Adipocyte (in vitro differentiated cells): Measurements from ENCODE around the gene PIAS4.
"Not testable (repeated sequence)": the region's sequence is repeated elsewhere in the genome, so short reads cannot be mapped to it uniquely, and the experiment has no call there.

Source experiments
- DNase-seq: peaks from one replicate; pipeline ENCODE4 v3.0.0-alpha.2; 2015; ENCODE audit warnings: low read depth
- H3K27me3 ChIP-seq: replicated peaks from 2 replicates; pipeline ENCODE4 v1.7.0; 2013; ENCODE audit warnings: mild to moderate bottlenecking, low read length, moderate library complexity; ENCODE audit not compliant: control insufficient read depth, insufficient read depth
- H3K36me3 ChIP-seq: 2 replicates; pipeline ENCODE4 v1.7.0; 2013; ENCODE audit warnings: low read length, mild to moderate bottlenecking, moderate library complexity; ENCODE audit not compliant: control insufficient read depth, insufficient read depth, severe bottlenecking
- H3K4me1 ChIP-seq: 2 replicates; pipeline ENCODE4 v1.7.0; 2013; ENCODE audit warnings: mild to moderate bottlenecking, low read length, moderate library complexity; ENCODE audit not compliant: control insufficient read depth, insufficient read depth
- H3K4me3 ChIP-seq: 2 replicates; pipeline ENCODE4 v1.7.0; 2013; ENCODE audit warnings: mild to moderate bottlenecking, low read length, moderate library complexity
- H3K9ac ChIP-seq: 2 replicates; pipeline ENCODE4 v1.7.0; 2013; ENCODE audit warnings: mild to moderate bottlenecking, low read length, moderate library complexity
- H3K9me3 ChIP-seq: 2 replicates; pipeline ENCODE4 v1.7.0; 2013; ENCODE audit warnings: mild to moderate bottlenecking, low read length, moderate library complexity; ENCODE audit not compliant: control insufficient read depth

Gene PIAS4

GRCh38 chr19:3984908-3985642 lies 22.5 kb upstream of the PIAS4 start, which contains the start of gene EEF2:
TSS of gene EEF2 (minus strand) at chr19:3985463. CDS start at chr19:3985380, 83 bp downstream.
- Histone ChIP-seq H3K9ac (peak within 1 kb of the TSS; percentile 100), H3K27me3 (no peaks in the 10 kb centered on the region), H3K4me1 (peaks cover 48% of the 10 kb centered on the region), H3K4me3 (peak within 1 kb of the TSS; percentile 99), H3K9me3 (no peaks in the 10 kb centered on the region), H3K36me3 (peaks cover 43% of the 10 kb centered on the region)
- DNase-seq = peak; percentile 96

GRCh38 chr19:3985643-3986259 lies 21.8 kb upstream of the PIAS4 start:
- no peak for DNase-seq
- Histone ChIP-seq H3K4me3 (peak overlapping the region; percentile 99), H3K36me3 (peaks cover 36% of the 10 kb centered on the region), H3K4me1 (peaks cover 48% of the 10 kb centered on the region), H3K9me3 (no peaks in the 10 kb centered on the region), H3K27me3 (no peaks in the 10 kb centered on the region), H3K9ac (peak overlapping the region; percentile 100)

DNA sequence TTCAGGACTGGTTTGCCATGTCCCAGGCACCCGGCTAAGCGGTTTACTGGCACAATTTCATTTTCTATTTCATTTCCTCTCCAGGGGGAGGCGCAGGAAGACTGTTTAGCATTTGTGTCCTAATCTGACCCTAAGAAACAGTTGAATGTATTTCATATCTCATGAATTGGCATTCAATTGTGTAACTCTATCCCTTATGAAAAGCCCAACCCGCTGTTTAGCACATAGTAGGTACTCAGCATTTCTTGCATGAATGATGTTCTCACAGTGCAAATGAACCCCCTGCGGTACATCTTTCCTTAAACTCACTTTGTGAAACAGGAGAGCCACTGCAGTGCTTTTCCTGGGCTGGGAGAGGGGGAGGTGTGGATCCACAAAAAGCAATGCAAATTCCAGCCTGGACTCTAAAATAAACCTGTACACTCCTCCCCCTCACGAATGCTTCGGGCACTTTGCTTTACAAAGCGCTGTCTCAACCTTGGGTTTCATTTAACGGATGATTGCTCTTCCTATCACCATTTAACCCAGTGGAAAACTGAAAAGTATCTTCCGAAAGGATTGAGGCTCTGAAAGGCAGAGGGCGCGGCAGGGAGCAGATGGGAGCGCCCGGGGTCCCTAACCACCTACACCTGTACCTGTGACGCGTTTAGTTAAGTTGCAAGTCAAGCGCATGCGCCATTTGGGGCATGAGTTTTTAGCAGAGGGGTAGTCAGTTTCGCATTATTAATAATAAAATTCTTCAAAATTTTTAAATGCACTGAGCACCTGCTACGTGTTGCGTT lies 21.1 kb upstream of the PIAS4 start:
- Histone ChIP-seq H3K9ac (peak overlapping the region; percentile 100), H3K9me3 (no peaks in the 10 kb centered on the region), H3K4me1 (peaks cover 48% of the 10 kb centered on the region), H3K36me3 (peaks cover 29% of the 10 kb centered on the region), H3K27me3 (no peaks in the 10 kb centered on the region), H3K4me3 (peak overlapping the region; percentile 99)
- DNase-seq = peak; percentile 93

- Histone ChIP-seq H3K27me3 (no peaks in the 10 kb centered on the region), H3K36me3 (peaks cover 15% of the 10 kb centered on the region), H3K9ac (peak overlapping the region; percentile 81), H3K4me3 (peak overlapping the region; percentile 63), H3K9me3 (no peaks in the 10 kb centered on the region), H3K4me1 (peaks cover 37% of the 10 kb centered on the region)
- peak; percentile 94 for DNase-seq
Observed at GRCh38 chr19:3987619-3988371, 19.7 kb upstream of the PIAS4 start.

DNA sequence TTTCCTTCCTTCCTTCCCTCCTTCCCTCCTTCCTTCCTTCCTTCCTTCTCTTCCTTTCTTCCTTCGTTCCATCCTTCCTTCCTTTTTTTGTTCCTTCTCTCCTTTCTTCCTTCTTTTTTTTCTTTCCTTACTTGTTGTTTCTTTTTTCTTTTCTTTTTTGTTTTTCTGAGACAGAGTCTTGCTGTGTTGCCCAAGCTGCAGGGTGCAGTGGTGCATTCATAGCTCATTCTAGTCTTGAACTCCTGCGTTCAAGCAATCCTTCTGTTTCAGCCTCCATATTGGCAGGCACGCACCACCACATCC lies 16.8 kb upstream of the PIAS4 start:
- Histone ChIP-seq H3K9ac (no peak overlapping the region), H3K4me1 (peaks cover 22% of the 10 kb centered on the region), H3K27me3 (no peaks in the 10 kb centered on the region), H3K36me3 (no peaks in the 10 kb centered on the region), H3K9me3 (no peaks in the 10 kb centered on the region), H3K4me3 (no peak overlapping the region)
- no peak for DNase-seq

GRCh38 chr19:3995607-3996006 lies 11.9 kb upstream of the PIAS4 start:
- H3K4me3 ChIP-seq = no peak overlapping the region
- no peak overlapping the region for H3K9ac ChIP-seq
- H3K36me3 ChIP-seq = no peaks in the 10 kb centered on the region
- no peak for DNase-seq
- H3K27me3 ChIP-seq = no peaks in the 10 kb centered on the region
- H3K9me3 ChIP-seq = no peaks in the 10 kb centered on the region
- no peaks in the 10 kb centered on the region for H3K4me1 ChIP-seq

- DNase-seq, H3K36me3 ChIP-seq, H3K4me3 ChIP-seq, H3K9ac ChIP-seq, H3K27me3 ChIP-seq, H3K4me1 ChIP-seq, H3K9me3 ChIP-seq: not testable (repeated sequence)
Observed at GRCh38 chr19:3998667-3999412, 8.7 kb upstream of the PIAS4 start.

GRCh38 chr19:4000798-4001197 lies 6.7 kb upstream of the PIAS4 start:
- not testable (repeated sequence) for H3K36me3 ChIP-seq, H3K9ac ChIP-seq, H3K27me3 ChIP-seq, H3K9me3 ChIP-seq, H3K4me1 ChIP-seq, DNase-seq, H3K4me3 ChIP-seq

DNA sequence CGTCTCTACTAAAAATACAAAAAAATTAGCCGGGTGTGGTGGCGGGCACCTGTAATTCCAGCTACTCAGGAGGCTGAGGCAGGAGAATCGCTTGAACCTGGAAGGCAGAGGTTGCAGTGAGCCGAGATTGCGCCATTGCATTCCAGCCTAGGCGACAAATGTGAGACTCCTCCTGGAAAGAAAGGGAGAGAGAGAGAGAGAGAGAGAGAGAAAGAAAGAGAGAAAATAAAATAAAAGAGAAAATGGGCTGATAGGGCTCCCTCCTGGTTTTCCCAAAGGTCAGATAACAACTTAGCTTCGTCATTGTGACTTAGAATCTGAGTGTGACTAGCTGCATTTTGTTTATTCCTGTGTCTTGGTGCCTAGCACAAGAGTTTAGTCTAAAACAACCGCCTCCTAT lies 2.1 kb upstream of the PIAS4 start:
- not testable (repeated sequence) for H3K36me3 ChIP-seq, H3K9ac ChIP-seq, DNase-seq, H3K27me3 ChIP-seq, H3K9me3 ChIP-seq, H3K4me3 ChIP-seq
- peaks cover 23% of the 10 kb centered on the region for H3K4me1 ChIP-seq

- DNase-seq = peak; percentile 65
- Histone ChIP-seq H3K36me3 (peaks cover 7% of the 10 kb centered on the region), H3K27me3 (no peaks in the 10 kb centered on the region), H3K4me1 (peaks cover 26% of the 10 kb centered on the region), H3K9me3 (no peaks in the 10 kb centered on the region), H3K9ac (peak overlapping the region; percentile 90), H3K4me3 (peak overlapping the region; percentile 94)
Observed at GRCh38 chr19:4007836-4008539, 452 bp downstream of the PIAS4 start.
